CD4-positive, alpha-beta T cell treated with Interleukin-2 at 100 ng/mL for 4 hours (primary cell): ENCODE measurements around the gene DUSP16.

ENCODE experiments used
- DNase-seq: peaks from one replicate; pipeline ENCODE4 v3.0.0-alpha.2; 2020; ENCODE audit warnings: low spot score

Gene DUSP16

DNA sequence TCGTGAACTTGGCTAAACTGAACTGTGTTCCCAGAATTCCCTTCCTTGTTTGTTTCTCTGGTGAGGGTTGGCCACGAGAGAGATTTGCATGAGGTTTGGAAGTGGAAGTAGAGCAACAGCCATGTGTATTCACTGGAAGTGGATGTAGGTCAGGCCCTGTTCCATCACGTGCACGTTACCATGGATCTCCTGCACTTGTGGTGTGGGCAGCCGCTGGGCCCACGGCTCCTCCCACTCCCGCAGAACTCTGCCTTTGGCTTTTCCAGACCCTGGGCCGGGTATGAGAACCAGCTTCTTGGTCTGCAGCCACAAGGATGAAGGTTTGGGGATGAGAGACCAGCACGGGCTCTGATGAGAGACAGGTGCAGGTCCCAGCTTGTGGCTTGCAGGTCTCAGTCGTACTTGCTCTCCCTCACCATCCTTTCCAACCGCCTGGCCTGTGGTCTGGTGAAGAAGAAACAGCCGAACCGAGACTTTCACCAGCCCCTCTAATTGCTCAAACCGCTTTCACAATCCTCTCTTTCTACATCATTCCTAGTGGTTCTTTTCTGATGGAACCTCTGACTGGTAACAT, 94.9 kb downstream of the DUSP16 start:
- peak; percentile 50 for DNase-seq

DNA sequence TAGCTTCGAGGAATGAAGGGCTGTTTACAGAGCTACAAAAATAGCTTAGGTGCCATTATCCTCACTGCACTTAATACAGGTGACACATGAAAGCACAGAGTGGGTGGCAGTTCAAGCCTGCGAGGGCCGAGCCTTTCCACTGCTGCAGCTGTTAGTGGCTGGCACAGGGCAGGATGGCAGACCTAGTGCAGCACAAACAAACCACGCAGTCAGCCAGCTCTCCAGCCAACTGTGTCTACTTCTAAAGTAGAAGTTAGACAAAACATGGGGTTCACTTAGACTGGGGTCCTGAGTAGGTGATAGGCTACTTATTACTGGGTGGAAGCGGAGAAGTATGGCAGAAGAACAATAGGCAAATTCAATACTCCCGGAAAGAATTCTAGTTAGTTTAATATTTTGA, 95.4 kb downstream of the DUSP16 start:
- peak; percentile 46 for DNase-seq

DNA sequence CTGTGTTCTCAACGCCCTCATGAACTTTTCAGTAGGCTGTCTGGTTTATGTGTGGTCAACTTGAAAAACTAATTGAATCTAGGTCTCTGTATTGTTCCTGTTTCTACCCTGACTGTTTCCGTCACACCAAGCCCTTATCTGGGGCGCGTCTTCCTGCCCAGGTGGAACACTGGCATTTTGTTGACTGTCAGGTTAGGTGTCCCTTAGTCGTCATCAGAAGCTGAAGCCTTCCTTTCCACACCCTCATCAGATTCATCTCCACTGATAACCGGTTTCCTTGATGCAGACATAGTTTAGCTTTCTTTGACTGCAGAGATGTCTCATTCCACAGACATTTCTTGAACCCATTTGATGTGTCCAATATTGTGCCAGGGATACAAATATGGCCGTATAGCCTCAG, 96.5 kb downstream of the DUSP16 start:
- peak; percentile 76 for DNase-seq

DNA sequence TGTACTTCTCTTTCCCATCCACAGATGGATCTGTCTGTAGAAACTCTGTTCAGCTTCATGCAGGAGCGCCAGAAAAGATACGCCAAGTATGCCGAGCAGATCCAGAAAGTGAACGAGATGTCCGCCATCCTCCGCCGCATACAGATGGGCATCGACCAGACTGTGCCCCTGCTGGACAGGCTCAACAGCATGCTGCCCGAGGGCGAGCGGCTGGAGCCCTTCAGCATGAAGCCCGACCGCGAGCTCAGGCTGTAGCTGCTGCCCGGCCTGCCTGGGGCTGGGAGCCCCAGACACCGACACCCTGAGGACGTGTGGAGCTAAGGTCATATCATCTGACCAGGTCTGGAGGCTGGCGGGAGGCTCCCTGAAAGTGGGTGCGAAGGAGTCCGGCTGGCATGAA, 97.1 kb downstream of the DUSP16 start:
- no peak for DNase-seq

DNA sequence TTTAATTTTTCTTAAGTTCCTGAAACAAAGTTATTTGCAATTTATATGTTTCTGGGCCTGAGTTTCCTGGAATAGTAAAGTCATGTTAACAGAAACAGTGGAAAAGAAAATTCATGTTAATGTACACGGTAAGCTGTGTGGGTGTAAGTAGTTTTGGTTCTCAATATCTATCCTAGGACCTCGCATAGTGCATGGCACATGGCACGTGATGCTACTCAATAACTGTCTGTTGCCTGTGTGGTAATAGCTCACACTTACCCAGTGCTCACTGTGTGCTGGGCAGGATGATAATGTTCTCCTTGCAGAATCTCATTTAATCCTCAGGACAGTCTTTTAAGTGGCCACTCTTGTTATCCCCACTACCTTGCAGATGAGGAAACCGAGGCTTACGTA, 100.7 kb downstream of the DUSP16 start:
- peak; percentile 42 for DNase-seq

DNA sequence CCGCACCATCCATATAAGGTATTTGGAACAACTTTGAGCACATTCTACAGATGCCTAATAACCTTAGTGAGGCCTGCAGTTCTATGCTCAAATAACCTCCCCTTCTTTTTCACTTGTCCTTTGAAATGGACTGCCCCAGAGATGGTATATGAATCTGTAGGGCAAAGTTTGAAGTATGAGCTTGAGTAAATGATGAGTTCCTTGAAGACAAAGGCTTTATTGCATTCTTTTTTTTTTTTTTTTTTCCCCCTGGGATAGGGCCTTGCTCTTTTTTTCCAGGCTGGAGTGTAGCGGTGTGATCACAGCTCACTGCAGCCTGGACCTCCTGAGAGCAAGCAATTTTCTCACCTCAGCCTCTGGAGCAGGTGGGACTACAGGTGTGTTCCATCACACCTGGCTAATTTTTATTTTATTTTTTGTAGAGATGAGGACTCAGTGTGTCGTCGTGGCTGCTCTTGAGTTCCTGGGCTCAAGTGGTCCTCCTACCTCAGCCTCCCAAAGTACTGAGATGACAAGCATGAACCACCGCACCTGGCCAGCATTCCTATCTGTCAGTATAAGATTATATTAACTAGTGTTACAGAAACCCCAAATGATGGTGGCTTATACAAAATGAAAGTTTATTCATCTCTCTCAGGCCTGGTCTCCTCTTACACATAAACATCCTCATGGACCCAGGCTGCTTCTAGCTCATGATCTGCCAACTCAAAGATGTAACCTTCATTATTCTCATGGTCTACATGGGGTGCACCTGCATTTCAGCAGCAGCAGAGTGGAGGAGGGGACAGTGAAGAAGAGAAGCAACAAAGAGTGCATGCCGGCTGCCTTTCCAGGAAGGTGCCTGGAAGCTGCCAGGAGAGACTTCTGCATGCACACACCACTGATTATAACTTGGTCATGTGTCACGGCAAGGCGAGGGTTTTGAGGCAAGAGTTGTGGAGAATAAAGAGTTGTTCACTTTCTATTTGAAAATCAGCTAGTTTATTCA, 101.4 kb downstream of the DUSP16 start:
- no peak for DNase-seq

DNA sequence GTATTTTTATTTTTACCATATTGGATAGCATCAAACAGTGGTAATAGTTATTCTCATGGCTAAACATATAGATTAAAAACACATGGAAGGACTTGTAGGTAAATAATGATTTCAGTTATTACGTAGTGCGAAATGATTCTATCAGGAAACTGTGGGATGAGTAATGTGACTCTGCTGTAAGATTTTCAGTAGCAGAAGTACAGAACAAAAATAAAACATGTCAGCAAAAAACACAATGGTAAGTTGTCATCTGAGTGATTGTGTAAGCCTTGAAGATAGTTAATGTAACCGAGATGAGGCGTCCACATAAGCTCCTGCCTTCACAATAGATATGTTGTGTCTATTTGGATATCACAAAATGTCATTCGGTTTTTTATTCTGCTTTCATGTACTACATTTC, 106.0 kb downstream of the DUSP16 start:
- DNase-seq = peak; percentile 55

DNA sequence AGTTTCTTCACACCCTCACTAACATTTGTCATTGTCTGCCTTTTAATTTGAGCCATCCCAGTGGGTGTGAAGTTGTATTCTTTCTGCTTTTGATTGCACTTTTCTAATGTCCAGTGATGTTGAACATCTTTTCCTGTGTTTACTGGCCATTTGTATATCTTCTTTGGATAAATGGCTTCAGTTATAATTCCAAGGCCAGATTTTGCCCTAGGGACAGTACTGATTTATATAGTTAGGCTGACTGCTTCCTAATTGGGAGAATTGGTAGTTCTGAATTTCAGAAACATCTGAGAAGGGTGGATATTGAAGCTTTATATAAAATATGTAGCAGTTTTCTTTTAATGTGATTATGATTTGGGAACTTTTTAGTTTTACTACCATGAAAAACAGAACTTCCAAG, 108.3 kb downstream of the DUSP16 start:
- no peak for DNase-seq

DNA sequence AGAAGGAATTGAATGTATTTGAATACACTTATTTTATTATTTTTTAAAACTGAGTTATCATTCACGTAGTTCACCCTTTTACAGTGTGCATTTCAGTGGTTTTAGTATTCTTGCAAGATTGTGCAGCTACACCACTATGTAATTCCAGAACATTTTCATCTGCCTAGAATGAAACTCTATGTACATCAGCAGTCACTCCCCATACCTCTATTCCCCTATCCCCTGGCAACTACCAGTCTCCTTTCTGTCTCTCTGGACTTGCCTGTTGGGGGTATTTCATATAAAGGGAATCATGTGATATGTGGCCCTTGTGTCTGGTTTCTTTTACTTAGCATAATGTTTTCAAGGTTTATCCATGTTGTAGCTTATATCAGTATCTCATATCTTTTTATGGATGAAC, 109.0 kb downstream of the DUSP16 start:
- DNase-seq = no peak

DNA sequence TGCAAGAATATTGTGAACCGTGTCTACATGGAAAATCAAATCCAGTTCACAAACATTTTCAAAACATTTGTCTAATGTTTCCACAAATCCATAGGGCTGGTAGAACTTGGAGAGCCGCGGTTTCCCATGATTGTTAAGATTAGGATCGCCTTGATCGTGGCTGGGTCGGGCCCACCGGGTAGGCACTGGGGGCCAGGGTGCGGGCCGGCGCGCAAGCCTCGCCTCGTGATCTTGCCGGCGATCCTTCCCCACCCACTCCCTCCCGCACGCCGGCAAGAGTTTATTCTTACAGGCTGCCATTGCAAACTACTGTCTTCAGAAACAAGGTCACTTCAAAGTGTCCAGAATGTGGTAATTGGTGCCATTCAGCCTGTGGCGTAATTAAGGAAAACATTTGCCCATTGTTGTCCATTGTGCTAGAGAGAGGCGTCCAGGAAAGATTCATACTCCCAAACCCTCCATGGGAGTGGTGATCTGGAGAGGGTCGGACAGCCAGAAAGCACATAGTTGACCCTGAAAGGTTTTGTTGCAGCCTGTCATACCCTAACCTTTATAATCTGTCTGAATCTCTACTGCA, 110.2 kb downstream of the DUSP16 start:
- DNase-seq = no peak

DNA sequence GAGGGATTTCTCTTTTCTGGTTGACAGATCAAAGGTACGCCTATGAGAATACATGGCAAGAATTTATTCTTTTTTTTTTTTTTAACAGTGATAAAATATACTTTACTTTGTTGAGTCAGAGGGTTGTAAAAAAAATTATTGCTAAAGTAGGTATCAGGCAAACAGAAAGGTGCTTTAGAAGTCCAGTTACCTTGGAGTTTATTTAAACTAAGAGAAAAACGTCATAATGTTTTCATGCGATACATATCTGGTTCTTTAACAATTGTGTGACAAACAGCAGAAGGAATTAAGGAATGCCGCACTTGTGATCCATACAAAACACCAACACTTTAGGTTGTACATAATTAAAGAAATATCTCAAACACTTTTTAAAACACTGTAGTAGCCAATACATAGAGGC, 111.6 kb downstream of the DUSP16 start:
- DNase-seq = no peak

DNA sequence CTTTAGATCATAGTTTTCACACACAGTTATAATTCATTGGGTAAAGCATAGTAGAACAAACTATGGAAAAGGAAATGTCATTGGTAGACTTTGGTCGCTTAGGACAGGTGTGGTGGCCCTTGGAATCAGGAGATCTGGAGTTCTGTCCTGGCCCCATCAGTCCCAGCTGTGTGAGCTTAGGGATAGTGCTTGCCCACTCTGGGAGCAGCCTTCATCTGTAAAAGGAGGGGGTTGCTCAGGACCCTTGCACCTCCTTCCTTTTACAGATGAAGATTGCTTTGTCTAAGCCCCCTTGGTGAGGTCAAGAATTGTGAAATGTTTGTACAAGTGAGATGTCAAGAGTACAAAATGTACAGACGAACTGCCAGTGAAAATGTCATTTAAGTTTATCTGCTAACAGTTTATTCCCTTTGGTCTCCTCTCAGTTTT, 112.6 kb downstream of the DUSP16 start:
- DNase-seq = no peak

DNA sequence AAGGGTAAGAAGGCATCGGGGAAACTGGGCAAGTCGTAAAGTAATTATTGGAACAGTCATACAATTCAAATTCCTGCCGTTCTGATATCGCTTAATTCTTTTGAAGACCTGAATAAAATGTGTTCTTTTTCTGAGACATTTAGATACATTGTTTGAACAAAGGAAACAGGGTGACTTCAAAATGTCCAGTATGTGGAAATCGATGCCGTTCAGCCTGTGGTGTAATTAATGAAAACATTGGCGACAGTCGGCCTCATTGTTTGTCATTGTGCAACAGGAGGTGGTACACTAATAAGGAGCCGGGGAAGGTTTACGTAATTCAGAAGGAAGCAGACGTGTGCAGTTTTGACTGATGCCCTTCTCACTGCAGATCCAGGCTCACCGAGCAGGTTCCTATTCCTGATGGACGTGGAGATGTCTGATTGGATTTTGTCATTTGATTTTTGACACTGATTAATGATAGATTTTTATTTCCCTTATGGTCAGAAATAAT, 113.1 kb downstream of the DUSP16 start:
- DNase-seq = no peak

DNA sequence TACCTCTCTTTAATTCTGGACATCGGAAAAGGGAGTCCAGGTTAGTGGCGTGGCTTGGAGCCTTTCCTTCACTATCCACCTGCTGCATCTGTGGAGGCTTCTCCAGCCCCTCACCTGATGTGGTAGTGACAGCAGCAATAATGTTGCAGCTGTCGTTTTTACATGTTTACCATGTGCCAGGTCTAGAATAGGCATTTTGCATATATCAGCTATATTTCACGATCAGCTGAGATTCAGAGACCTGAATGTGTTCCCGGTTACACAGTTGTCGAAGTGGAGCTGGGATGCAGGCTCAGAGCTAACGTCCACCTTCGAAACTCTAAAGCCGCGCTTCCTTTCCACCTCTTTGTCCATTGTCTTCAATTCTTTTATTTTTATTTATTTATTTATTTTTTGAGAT, 114.8 kb downstream of the DUSP16 start:
- no peak for DNase-seq

DNA sequence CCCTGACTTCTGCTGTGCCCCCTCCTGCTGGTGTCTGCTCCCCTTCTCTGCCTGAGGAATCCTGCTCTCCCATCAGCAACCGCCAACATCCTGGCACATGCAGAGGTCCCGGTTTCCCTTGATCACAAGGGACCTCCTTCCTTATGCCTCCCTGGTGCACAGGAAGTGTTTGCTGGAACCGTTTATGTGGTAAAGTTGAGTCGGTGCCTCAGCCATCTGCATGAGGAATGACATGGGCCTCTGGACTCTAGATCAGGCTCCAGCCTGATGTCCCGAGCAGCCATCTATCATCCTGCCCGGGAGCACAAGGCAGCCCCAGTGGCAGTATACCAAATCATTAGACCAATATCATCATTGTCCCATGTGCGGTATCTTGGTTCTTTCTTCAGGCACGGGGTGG, 115.4 kb downstream of the DUSP16 start:
- DNase-seq = no peak

DNA sequence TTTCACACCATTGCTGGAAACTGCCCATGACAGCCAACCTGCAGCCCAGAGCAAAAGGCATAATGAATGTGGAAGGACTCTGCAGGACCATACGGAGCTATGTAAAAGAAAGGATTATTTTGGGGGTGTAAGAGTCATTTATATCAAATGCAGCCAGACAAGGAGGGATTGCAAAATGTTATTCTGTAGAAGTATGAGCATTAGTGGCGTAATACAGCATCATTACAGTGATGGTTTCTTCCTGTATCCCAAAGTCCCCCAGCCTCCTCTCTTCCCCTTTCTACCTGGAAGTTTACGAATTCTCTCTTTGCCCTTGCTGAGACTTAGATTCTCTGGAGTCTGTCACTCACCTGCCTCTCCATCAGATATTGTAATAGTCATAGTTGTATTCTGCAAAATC, 115.9 kb downstream of the DUSP16 start:
- DNase-seq = no peak

DNA sequence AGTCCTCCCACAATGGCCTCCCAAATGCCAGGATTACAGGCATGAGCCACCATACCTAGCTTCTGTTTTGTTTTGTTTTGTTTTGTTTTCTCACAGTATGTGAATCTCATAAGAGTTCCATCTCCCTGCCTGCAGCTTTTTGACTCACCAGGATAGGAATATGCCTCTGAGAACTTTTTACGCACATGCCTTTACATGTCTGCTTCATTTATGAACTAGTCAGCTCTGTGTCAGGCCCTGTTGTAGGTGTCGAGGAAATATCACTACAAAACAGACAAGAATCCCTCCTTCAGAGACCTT, 116.8 kb downstream of the DUSP16 start:
- DNase-seq = no peak

DNA sequence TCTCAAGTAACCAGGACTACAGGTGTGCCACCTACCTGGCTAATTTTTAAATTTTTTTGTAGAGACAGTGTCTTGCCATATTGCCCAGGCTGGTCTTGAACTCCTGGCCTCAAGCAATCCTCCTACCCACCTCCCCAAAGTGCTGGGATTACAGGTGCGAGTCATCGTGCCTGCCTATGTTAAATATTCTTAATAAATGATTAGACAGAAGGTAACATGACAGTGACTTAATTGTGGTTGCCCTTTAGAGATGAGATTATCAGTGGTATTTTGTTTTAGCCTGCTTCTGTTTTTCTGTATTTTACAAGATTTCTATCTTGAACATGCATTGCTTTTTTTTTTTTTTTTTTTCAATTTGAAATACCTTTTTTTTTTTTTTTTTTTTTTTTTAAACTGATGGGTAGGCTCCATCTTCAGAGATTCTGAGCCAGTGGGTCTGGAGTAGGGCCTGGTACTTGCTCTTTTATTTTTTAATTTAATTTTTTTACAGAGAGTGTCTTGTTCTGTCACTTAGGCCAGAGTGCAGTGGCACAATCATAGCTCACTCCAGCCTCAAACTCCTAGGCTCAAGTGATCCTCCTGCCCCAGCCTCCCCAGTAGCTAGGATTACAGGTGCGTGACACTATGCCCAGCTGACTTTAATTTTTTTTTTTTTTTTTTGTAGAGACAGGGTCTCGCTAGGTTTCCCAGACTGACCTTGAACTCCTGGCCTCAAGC, 117.3 kb downstream of the DUSP16 start:
- DNase-seq = peak; percentile 60

DNA sequence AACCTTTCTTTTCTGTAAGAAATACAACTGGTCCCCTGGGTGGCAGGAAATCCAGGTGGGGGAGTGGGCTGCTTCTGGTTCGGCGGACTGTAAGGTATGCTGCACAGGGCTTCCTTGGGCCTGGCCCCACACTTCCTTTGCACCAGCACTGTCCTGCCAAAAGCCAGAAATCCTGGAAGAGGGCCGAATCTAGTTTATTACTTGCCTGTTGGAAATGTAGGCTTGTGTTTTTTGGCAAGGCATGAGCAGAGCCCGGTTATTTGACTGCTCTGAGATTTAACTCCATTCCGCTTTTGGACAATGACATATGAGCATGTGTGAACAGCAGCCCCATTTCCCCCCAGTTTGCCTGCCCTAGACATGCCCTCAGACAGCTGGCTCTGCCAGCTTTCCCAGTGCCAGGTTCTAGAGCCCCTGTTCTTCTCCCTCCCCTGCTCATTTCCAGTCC, 119.2 kb downstream of the DUSP16 start:
- no peak for DNase-seq

DNA sequence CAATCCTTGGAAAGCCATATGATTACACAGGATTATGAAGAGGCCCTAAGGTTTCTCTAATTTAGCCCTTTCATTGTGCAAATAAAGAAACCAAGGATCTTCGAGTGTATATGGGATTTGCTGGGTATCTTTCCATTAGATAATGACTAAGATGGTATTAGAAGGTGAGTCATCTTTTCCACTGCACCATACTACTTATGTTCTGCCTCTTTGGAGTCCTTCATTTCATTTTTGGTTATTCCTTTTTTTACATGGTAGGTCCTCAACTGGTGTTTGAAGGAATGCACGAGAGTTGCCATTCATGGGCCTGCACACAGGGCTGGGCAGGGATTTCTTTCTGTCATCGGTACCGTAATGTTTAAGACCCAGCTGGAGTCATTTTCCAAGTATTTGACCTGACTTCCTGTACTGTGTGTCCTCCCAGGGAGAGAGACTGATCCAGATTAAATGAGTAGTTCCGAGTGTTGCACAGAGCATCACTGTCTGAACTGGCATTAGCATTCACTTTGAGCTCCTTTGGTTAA, 120.1 kb downstream of the DUSP16 start:
- DNase-seq = no peak

DNA sequence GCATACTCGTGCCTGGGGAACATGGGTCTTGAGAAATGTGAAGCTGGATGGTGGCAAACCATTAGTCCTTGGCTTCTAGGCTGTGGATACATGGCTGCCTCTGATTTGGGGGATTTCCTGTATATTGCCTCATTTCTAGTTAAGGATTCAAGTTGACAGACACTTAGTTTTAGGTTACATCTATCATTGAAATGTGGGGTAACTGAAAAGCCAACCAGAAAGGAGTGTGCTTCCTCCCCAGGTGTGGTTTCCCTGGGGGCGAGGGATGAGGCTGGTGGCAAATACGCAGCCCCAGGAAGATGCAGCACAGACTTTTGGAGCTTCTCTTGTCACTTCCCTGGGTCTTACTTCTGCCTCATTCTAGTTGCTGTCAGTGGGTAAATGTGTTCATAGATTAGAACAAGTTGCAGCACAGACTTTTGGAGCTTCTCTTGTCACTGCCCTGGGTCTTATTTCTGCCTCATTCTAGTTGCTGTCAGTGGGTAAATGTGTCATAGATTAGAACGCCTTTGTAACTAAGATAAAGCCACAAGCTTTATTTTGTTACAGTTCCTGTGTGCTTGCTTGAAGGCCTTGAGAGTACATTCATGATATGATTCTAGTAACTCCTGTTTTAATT, 120.7 kb downstream of the DUSP16 start:
- peak; percentile 86 for DNase-seq

DNA sequence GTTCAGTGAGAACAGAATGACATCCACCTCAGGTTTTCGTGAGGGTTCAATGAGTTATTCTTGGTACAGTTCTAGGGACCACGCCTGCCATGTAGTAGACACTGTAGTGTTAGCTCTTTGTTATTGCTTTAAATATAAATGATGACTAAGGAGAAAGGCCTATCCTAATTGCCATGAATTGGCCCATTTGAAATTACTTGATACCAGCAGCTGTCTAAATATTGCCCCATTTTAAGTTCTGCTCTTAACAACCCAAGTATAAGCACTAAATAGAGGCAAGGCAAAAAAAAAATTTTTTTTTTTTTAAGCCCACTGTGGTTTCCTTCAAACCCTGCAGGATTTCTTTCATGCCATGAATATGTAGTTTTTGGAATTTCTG, 121.2 kb downstream of the DUSP16 start:
- peak; percentile 27 for DNase-seq
